ENCODE data around the gene ARHGAP42.
A peak's percentile ranks its signal among the peaks of the same experiment; 100 is the strongest.

Gene ARHGAP42

GRCh38 chr11:101031713-101032112 lies 344.6 kb downstream of the ARHGAP42 start:
- Histone ChIP-seq H3K36me3 (ENCODE audit: control insufficient read depth in 5 of 5, insufficient read depth in 5 of 5, low read length in 5 of 5) (no peaks in the 10 kb centered on the region), H3K27ac (ENCODE audit: low read depth, low read length) (no peak overlapping the region), H3K4me1 (ENCODE audit: control insufficient read depth in 5 of 5, insufficient read depth in 5 of 5, low read length in 5 of 5) (peaks cover 0 to 17% (median 10%) of the 10 kb centered on the region in 5 donors), H3K27me3 (ENCODE audit: control insufficient read depth in 5 of 5, insufficient read depth in 4 of 5, low read length in 5 of 5) (no peaks in the 10 kb centered on the region), H3K9ac (ENCODE audit: low read length in 5 of 5) (no peak overlapping the region), H3K4me3 (ENCODE audit: low read depth in 1 of 5, low read length in 5 of 5) (no peak overlapping the region), H3K9me3 (ENCODE audit: control insufficient read depth in 5 of 5, low read length in 5 of 5) (no peaks in the 10 kb centered on the region)

- H3K4me3 ChIP-seq (ENCODE audit: low read depth in 1 of 5, low read length in 5 of 5), result no peak overlapping the region
- no peaks in the 10 kb centered on the region for H3K36me3 ChIP-seq (ENCODE audit: control insufficient read depth in 5 of 5, insufficient read depth in 5 of 5, low read length in 5 of 5)
- no peaks in the 10 kb centered on the region for H3K27me3 ChIP-seq (ENCODE audit: control insufficient read depth in 5 of 5, insufficient read depth in 4 of 5, low read length in 5 of 5)
- no peak overlapping the region for H3K27ac ChIP-seq (ENCODE audit: low read depth, low read length)
- peaks cover 0 to 22% (median 14%) of the 10 kb centered on the region in 5 donors for H3K4me1 ChIP-seq (ENCODE audit: control insufficient read depth in 5 of 5, insufficient read depth in 5 of 5, low read length in 5 of 5)
- no peak overlapping the region for H3K9ac ChIP-seq (ENCODE audit: low read length in 5 of 5)
- H3K9me3 ChIP-seq (ENCODE audit: control insufficient read depth in 5 of 5, low read length in 5 of 5), result no peaks in the 10 kb centered on the region
These were observed 345.9 kb downstream of the ARHGAP42 start for GRCh38 chr11:101032991-101033390.

GRCh38 chr11:101034076-101034475 lies 347.0 kb downstream of the ARHGAP42 start:
- Histone ChIP-seq H3K9me3 (ENCODE audit: control insufficient read depth in 5 of 5, low read length in 5 of 5) (no peaks in the 10 kb centered on the region), H3K4me3 (ENCODE audit: low read depth in 1 of 5, low read length in 5 of 5) (peak overlapping the region in 2 of 5 donors; percentile 21 to 23), H3K27ac (ENCODE audit: low read depth, low read length) (peak overlapping the region; percentile 12)

GRCh38 chr11:101035872-101036271 lies 348.8 kb downstream of the ARHGAP42 start:
- no peak overlapping the region for H3K4me3 ChIP-seq (ENCODE audit: low read depth in 1 of 5, low read length in 5 of 5)
- H3K27me3 ChIP-seq (ENCODE audit: control insufficient read depth in 5 of 5, insufficient read depth in 4 of 5, low read length in 5 of 5), result no peaks in the 10 kb centered on the region
- peaks cover 0 to 27% (median 14%) of the 10 kb centered on the region in 5 donors for H3K4me1 ChIP-seq (ENCODE audit: control insufficient read depth in 5 of 5, insufficient read depth in 5 of 5, low read length in 5 of 5)
- H3K9ac ChIP-seq (ENCODE audit: low read length in 5 of 5), result no peak overlapping the region
- no peaks in the 10 kb centered on the region for H3K9me3 ChIP-seq (ENCODE audit: control insufficient read depth in 5 of 5, low read length in 5 of 5)
- no peaks in the 10 kb centered on the region for H3K36me3 ChIP-seq (ENCODE audit: control insufficient read depth in 5 of 5, insufficient read depth in 5 of 5, low read length in 5 of 5)
- H3K27ac ChIP-seq (ENCODE audit: low read depth, low read length), result no peak overlapping the region

More at GRCh38 chr11:101034076-101034475, 347.0 kb downstream of the ARHGAP42 start:
- H3K9ac ChIP-seq (ENCODE audit: low read length in 5 of 5), result peak overlapping the region in 1 of 5 donors; percentile 38
- no peaks in the 10 kb centered on the region for H3K36me3 ChIP-seq (ENCODE audit: control insufficient read depth in 5 of 5, insufficient read depth in 5 of 5, low read length in 5 of 5)
- no peaks in the 10 kb centered on the region for H3K27me3 ChIP-seq (ENCODE audit: control insufficient read depth in 5 of 5, insufficient read depth in 4 of 5, low read length in 5 of 5)
- peaks cover 0 to 27% (median 14%) of the 10 kb centered on the region in 5 donors for H3K4me1 ChIP-seq (ENCODE audit: control insufficient read depth in 5 of 5, insufficient read depth in 5 of 5, low read length in 5 of 5)
